Stimulated activated CD4-positive, alpha-beta T cell treated with anti-CD3 and anti-CD28 coated beads, Interleukin-12 subunit alpha, Interleukin-12 subunit beta, amount 100 ng/mL, for 24 hours (primary cell): Measurements from ENCODE around the gene CISTR.
"Not testable (repeated sequence)": the region's sequence is repeated elsewhere in the genome, so short reads cannot be mapped to it uniquely, and the experiment has no call there.

ENCODE experiments used
- DNase-seq, 2 experiments: peaks; one replicate each; pipeline ENCODE4 v3.0.0-alpha.2; 2020; ENCODE audit warnings: low read depth in 2 of 2

The CISTR gene

GRCh38 chr12:53751336-53752191 lies at the start of gene CISTR:
Gene CISTR, minus strand, starts transcription at chr12:53751979.
- no peak for DNase-seq

- no peak for DNase-seq
These were observed 46.8 kb upstream of the CISTR start for GRCh38 chr12:53798575-53798974.

- no peak for DNase-seq
These were observed 44.1 kb upstream of the CISTR start for GRCh38 chr12:53795927-53796326.

- no peak for DNase-seq
These were observed 41.4 kb upstream of the CISTR start for GRCh38 chr12:53793221-53793620.

GRCh38 chr12:53791735-53792326 lies 40.1 kb upstream of the CISTR start:
- DNase-seq, result peak in 1 of 2 experiments; percentile 33

- DNase-seq, result no peak
These were observed 37.8 kb upstream of the CISTR start for GRCh38 chr12:53789570-53789969.

- no peak for DNase-seq
These were observed 37.1 kb upstream of the CISTR start for GRCh38 chr12:53788892-53789291.

- no peak for DNase-seq
These were observed 34.6 kb upstream of the CISTR start for GRCh38 chr12:53786411-53786810.

- no peak for DNase-seq
These were observed 33.4 kb upstream of the CISTR start for GRCh38 chr12:53785161-53785560.

- DNase-seq, result no peak
These were observed 30.4 kb upstream of the CISTR start for GRCh38 chr12:53782093-53782703.

- DNase-seq, result no peak
These were observed 29.5 kb upstream of the CISTR start for GRCh38 chr12:53781228-53781801.

GRCh38 chr12:53780323-53780722 lies 28.5 kb upstream of the CISTR start:
- no peak for DNase-seq

GRCh38 chr12:53779679-53780078 lies 27.9 kb upstream of the CISTR start:
- DNase-seq, result not testable (repeated sequence)

GRCh38 chr12:53777936-53778644 lies 26.3 kb upstream of the CISTR start:
- no peak for DNase-seq

- no peak for DNase-seq
These were observed 25.6 kb upstream of the CISTR start for GRCh38 chr12:53777412-53777811.

- DNase-seq, result no peak
These were observed 25.1 kb upstream of the CISTR start for GRCh38 chr12:53776872-53777271.

GRCh38 chr12:53775478-53776145 lies 23.8 kb upstream of the CISTR start:
- no peak for DNase-seq

GRCh38 chr12:53770281-53770680 lies 18.5 kb upstream of the CISTR start:
- DNase-seq, result no peak

GRCh38 chr12:53768976-53769375 lies 17.2 kb upstream of the CISTR start:
- DNase-seq, result no peak

GRCh38 chr12:53766881-53767280 lies 15.1 kb upstream of the CISTR start:
- DNase-seq, result no peak

GRCh38 chr12:53765891-53766290 lies 14.1 kb upstream of the CISTR start:
- no peak for DNase-seq
